Measurements from ENCODE around the gene SNTB2.

DNA sequence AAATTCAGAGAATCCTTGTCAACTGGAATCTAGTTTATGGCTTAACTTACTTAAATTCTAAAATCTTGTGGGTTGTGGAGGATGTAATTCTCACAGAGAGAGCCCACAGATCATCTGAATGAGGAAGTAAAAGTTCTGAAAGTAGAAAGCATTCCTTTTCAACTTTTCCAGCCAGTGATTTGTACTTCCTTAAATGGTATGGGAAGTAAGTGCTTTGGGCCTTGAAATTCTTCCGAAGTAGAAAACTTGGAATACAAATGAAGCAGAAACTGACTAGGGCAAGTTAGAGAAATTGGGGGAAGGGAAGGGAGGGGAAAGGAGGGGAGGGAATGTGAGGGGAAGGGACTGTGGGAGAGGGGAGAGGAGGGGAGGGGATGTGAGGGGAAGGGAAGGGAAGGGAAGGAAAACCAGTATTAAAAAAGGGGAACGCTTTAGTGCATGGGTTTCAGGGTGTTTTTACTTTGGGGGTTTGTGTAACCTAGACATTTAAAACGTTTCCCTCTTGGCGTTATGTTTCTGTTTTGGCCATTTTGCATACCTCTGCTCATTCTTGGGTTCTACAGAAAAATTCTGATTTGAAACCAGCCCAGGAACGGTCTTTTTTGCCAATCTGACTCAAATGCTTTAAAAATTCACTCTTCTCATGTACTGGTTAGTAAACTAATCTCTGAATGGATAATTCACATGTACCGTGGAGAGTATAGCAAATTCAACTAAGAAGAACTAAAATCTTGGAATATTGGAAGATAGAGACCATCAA lies 15.5 kb upstream of the SNTB2 start:
- TF ChIP-seq EP300 (IDR thresholded peaks at IDR 0.05; ENCODE audit: borderline replicate concordance in 1 of 2, control insufficient read depth in 1 of 2, low read depth in 2 of 2, low read length in 2 of 2) = no peak
- TF ChIP-seq ZNF207 (IDR thresholded peaks at IDR 0.05; ENCODE audit: borderline replicate concordance) = no peak
